ENCODE data around the gene ATP8A2.

The ATP8A2 gene

GRCh38 chr13:25675060-25675459 lies 303.3 kb downstream of the ATP8A2 start:
- no peak for TF ChIP-seq CTCF (IDR thresholded peaks at IDR 0.05)
- no peak for DNase-seq (ENCODE audit: low spot score)
- no peak overlapping the region for H3K4me3 ChIP-seq
- H3K27ac ChIP-seq, result no peak overlapping the region

- DNase-seq (ENCODE audit: low spot score), result no peak
- no peak for TF ChIP-seq CTCF (IDR thresholded peaks at IDR 0.05)
- H3K27ac ChIP-seq, result no peak overlapping the region
- H3K4me3 ChIP-seq, result no peak overlapping the region
Measured at GRCh38 chr13:25677956-25678355, 306.2 kb downstream of the ATP8A2 start.

GRCh38 chr13:25678398-25678797 lies 306.6 kb downstream of the ATP8A2 start:
- DNase-seq (ENCODE audit: low spot score), result no peak
- H3K27ac ChIP-seq, result no peak overlapping the region
- no peak overlapping the region for H3K4me3 ChIP-seq
- TF ChIP-seq CTCF (IDR thresholded peaks at IDR 0.05), result no peak

GRCh38 chr13:25679159-25679558 lies 307.4 kb downstream of the ATP8A2 start:
- Histone ChIP-seq H3K4me3 (no peak overlapping the region), H3K27ac (no peak overlapping the region)
- no peak for TF ChIP-seq CTCF (IDR thresholded peaks at IDR 0.05)
- DNase-seq (ENCODE audit: low spot score), result no peak

GRCh38 chr13:25679936-25680335 lies 308.2 kb downstream of the ATP8A2 start:
- H3K27ac ChIP-seq, result no peak overlapping the region
- DNase-seq (ENCODE audit: low spot score), result no peak
- TF ChIP-seq CTCF (IDR thresholded peaks at IDR 0.05), result no peak
- H3K4me3 ChIP-seq, result no peak overlapping the region

- TF ChIP-seq CTCF (IDR thresholded peaks at IDR 0.05), result no peak
- H3K4me3 ChIP-seq, result no peak overlapping the region
- no peak overlapping the region for H3K27ac ChIP-seq
- no peak for DNase-seq (ENCODE audit: low spot score)
Measured at GRCh38 chr13:25682276-25682675, 310.5 kb downstream of the ATP8A2 start.

- Histone ChIP-seq H3K27ac (no peak overlapping the region), H3K4me3 (no peak overlapping the region)
- DNase-seq (ENCODE audit: low spot score), result no peak
- TF ChIP-seq CTCF (IDR thresholded peaks at IDR 0.05), result no peak
Measured at GRCh38 chr13:25683056-25683455, 311.3 kb downstream of the ATP8A2 start.

Data from coronary artery (tissue), 2 donors.